ENCODE measurements around the gene MBD5.
"Not testable (repeated sequence)": the region's sequence is repeated elsewhere in the genome, so short reads cannot be mapped to it uniquely, and the experiment has no call there.

MBD5 gene

DNA sequence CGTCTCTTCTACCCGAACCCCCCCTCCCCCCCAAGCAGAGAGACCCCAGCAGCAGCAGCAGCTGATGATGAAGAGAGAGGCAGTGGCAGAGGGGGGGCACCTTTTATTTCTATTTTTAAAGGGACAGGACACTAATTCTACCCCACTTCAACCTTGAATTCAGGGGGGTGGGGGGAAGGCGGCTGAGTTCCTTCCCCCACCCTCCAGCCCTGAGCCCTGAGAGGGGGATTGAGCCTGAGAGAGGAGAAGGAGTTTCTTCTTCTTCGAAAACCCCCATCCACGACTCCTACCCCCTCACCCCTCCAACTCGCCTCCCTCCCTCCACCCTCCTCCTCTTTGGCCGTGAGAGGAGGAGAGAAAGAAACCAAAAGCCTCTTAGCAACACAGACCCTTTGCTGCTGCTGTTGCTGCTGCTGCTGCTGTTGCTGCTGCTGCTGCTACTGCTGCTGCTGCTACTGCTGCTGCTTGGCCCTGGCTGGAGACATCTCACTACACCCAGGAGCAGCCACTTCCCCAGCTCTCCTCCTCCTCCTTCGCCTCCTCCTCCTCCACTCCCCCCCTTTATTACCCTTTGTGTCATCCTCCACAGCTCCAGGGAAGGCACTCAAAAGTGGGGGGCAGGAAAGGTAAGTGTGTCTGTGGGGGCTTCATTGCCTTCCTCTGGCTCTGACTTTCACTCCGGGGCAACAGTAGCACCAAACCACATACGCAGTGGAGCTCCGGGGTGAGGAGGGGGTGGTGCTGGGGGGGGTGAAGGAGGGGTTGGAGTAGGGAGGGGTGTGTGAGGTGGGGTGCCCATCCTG is at the start of gene MBD5:
TSS of gene MBD5 (plus strand) at position 33 of the 803 bp plus-strand sequence.
- peak; percentile 5 for DNase-seq (ENCODE audit: extremely low read depth, low read depth)
- H3K4me3 ChIP-seq (replicated peaks; ENCODE audit: low read depth, low read length): peak within 1 kb of the TSS; percentile 78
- TF ChIP-seq, protein P1, sequence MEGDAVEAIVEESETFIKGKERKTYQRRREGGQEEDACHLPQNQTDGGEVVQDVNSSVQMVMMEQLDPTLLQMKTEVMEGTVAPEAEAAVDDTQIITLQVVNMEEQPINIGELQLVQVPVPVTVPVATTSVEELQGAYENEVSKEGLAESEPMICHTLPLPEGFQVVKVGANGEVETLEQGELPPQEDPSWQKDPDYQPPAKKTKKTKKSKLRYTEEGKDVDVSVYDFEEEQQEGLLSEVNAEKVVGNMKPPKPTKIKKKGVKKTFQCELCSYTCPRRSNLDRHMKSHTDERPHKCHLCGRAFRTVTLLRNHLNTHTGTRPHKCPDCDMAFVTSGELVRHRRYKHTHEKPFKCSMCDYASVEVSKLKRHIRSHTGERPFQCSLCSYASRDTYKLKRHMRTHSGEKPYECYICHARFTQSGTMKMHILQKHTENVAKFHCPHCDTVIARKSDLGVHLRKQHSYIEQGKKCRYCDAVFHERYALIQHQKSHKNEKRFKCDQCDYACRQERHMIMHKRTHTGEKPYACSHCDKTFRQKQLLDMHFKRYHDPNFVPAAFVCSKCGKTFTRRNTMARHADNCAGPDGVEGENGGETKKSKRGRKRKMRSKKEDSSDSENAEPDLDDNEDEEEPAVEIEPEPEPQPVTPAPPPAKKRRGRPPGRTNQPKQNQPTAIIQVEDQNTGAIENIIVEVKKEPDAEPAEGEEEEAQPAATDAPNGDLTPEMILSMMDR (IDR thresholded peaks at IDR 0.05; ENCODE audit: low read depth, low read length, missing control alignments): no peak

DNA sequence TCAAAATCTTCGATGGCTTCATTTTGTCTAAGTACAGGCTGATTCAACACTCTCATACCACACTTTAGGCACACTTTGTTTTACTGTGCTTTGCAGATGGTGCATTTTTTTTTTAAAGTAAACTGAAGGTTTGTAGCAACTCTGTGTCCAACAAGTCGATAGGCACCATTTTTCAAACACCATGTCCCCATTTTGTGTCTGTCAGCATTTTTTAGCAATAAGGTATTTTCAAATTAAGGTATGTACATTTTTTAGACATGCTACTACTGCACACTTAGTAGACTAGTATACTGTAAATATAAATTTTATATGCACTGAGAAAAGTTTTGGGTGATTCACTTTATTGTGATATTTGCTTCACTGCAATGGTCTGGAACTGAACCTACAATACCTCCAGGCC is 44.8 kb upstream of the MBD5 start:
- TF ChIP-seq, protein P1 (IDR thresholded peaks at IDR 0.05; ENCODE audit: low read depth, low read length, missing control alignments): no peak
- no peak overlapping the region for H3K4me3 ChIP-seq (replicated peaks; ENCODE audit: low read depth, low read length)
- DNase-seq (ENCODE audit: extremely low read depth, low read depth): no peak

DNA sequence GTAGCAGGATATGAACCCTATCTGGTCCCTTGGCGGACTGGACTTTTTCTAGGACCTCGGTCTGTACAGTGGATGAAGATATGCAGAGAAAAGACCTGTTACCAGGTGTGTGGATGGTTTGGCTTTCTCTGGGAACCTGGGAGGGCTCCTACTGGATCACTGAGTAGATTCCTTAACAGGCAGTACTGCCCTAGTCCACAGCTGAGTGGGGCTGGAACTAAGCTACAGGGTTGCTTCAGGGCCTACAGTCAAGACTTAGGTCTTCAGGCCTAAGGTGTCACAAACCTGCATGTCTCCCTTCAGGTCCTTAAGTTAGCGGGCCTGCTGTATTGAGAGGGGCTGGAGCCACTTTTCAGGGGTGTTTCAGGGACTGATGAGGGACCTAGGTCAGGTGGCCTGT is 43.2 kb upstream of the MBD5 start:
- TF ChIP-seq, protein P1 (IDR thresholded peaks at IDR 0.05; ENCODE audit: low read depth, low read length, missing control alignments): no peak
- no peak overlapping the region for H3K4me3 ChIP-seq (replicated peaks; ENCODE audit: low read depth, low read length)
- no peak for DNase-seq (ENCODE audit: extremely low read depth, low read depth)

- TF ChIP-seq, protein P1 (IDR thresholded peaks at IDR 0.05; ENCODE audit: low read depth, low read length, missing control alignments): no peak
- no peak overlapping the region for H3K4me3 ChIP-seq (replicated peaks; ENCODE audit: low read depth, low read length)
- no peak for DNase-seq (ENCODE audit: extremely low read depth, low read depth)
These were observed 39.9 kb upstream of the MBD5 start for GRCh38 chr2:147980940-147981528.

DNA sequence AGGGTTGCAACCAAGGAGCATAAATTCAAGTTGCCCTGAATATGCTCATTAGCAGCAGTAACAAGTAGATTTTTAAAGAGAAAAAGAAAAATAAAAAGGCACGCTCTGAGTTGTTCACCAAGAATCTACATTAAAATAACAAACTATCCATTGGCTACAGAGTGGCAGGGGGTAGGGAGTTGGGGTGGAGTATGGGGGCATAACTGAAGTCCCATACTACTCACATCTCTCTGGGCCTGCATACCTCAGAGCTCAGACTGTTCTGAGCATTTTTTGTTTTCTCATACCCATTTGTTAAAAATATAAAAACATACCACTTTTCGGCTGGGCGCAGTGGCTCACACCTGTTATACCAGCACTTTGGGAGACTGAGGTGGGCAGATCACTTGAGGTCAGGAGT is 31.8 kb upstream of the MBD5 start:
- TF ChIP-seq, protein P1 (IDR thresholded peaks at IDR 0.05; ENCODE audit: low read depth, low read length, missing control alignments): no peak
- DNase-seq (ENCODE audit: extremely low read depth, low read depth): no peak
- H3K4me3 ChIP-seq (replicated peaks; ENCODE audit: low read depth, low read length): no peak overlapping the region

DNA sequence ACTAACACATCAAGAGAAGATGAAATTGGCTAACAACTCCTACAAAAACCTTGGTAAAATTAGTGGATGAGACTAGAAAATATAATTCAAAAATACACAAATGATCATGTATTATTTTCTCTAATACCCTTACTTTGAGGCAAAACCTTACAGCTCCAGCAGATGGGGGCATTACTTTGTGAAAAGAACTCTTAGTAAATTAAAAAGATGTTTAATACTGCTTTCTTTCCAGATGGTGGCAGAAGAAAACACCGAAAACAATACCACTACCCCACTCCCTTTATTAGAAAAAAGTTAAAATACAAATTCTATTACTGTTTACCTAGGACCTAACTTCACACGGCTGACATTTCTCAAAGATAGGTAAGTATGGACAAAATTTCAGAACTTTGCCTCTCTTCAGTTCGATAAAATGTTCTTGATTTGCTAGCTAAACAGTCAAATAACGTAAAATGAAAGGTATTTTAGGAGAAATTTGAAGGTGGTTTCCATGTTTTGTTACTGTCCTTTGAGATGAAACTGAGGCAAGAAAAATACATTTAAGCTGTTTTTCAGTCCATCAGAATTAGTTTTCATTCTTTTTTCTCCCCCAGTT is 31.0 kb upstream of the MBD5 start:
- TF ChIP-seq, protein P1 (IDR thresholded peaks at IDR 0.05; ENCODE audit: low read depth, low read length, missing control alignments): peak; percentile 50
- DNase-seq (ENCODE audit: extremely low read depth, low read depth): peak; percentile 25
- H3K4me3 ChIP-seq (replicated peaks; ENCODE audit: low read depth, low read length): no peak overlapping the region

DNA sequence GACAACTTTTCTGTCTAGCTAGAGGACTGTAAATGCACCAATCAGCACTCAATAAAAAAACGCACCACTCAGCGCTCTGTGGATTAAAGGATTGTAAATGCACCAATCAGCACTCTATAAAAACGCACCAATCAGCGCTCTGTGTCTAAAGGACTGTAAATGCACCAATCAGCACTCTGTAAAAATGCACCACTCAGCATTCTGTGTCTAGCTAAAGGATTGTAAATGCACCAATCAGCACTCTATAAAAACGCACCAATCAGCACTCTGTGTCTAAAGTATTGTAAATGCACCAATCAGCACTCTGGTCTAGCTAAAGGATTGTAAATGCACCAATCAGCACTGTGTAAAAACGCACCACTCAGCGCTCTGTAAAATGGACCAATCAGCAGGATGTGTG is 25.9 kb upstream of the MBD5 start:
- H3K4me3 ChIP-seq (replicated peaks; ENCODE audit: low read depth, low read length); DNase-seq (ENCODE audit: extremely low read depth, low read depth): not testable (repeated sequence)

All from HFF-Myc (cell line).